Measurements from ENCODE around the gene C5orf15.

C5orf15 gene

DNA sequence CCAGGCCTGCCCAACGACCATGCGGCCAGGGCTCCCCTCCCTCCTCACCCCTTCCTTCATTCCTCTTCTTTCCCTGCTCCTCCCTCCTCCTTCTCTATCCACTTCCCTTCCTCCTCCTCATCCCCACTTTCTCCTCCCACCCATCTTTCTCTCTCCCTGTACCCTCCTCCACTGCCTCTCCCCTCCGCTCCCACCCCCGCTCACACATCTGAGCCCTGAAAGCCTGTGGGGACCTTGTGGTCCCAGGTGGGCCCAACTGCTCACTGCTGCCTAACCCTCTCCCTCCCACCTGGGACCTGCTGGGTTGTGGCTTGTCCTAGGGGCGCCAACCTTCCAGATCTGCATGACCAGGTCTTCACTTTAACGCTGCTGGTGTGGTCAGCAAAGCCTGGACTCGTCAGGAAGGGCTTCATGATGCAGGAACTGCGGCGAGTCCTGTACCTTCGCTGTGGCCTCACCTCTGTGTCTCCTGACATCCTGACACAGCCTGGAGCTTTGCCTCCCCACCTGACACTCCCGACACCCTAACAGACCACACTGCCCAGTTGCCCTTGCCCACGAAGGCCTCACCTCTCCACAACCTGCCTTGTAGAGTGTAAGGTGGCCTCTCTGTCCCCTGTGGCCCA is 34.6 kb downstream of the C5orf15 start:
- no peak overlapping the region for H3K9ac ChIP-seq (ENCODE audit: low read length)
- H3K4me1 ChIP-seq (ENCODE audit: control insufficient read depth, low read depth, low read length) = no peaks in the 10 kb centered on the region
- no peaks in the 10 kb centered on the region for H3K36me3 ChIP-seq (ENCODE audit: control insufficient read depth, low read depth, low read length)
- no peaks in the 10 kb centered on the region for H3K27me3 ChIP-seq (ENCODE audit: control insufficient read depth, insufficient read depth, low read length)
- H3K9me3 ChIP-seq (ENCODE audit: control insufficient read depth, low read depth, low read length) = no peaks in the 10 kb centered on the region
- H3K27ac ChIP-seq (ENCODE audit: low read length) = no peak overlapping the region
- H3K4me3 ChIP-seq (ENCODE audit: low read length) = no peak overlapping the region

DNA sequence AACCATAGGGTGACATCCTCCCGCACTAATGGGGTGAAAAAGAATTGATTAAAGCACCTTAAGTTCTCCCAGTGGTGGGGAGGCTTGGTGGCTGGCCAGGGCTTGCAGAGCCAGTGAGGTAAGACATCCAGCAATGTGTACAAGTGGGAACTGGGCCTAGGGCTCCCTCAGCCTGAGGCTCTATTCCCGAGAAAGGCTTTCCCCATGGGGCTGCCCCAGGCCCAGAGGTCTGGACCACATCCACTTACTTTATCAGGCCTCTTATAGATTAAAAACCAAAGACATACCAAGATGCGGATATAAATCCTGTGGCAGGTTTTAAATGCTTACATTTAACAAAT is 35.3 kb downstream of the C5orf15 start:
- H3K27ac ChIP-seq (ENCODE audit: low read length) = no peak overlapping the region

DNA sequence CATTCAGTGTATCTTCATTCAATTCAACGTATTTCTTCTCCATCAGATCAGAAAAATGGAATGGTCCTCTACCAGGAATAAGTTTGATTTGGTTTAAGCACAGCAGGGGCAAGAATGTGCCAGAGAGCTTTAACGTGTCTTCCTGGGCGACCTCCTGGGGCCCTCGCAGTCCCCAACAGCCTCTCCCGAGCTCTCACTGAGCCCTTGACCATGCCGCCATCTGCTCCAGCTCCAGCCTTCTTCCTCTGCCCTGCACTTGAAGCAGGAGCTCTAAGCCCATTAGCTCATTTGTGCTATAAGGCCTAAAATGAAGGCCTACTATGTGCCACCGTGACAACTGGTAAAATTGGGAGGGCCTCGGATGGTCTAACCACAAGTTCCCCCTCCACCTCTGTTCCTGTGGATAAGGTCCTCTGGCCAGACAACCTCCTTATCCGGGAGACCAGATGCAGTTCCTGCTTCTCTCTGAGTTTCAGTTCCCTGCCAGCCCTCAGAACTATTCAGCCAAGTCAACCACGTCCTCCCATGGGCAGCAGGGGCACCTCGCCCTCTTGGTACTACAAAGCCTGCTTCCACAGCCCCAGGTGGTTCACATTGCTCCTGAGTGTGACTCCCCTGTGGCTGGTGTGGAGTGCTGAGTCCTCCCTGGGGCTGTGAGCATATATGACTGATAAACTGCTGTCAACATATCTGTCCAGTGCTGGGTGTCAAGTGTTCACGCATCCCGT is 35.8 kb downstream of the C5orf15 start:
- Histone ChIP-seq H3K4me3 (ENCODE audit: low read length) (no peak overlapping the region), H3K36me3 (ENCODE audit: control insufficient read depth, low read depth, low read length) (no peaks in the 10 kb centered on the region), H3K4me1 (ENCODE audit: control insufficient read depth, low read depth, low read length) (no peaks in the 10 kb centered on the region), H3K27me3 (ENCODE audit: control insufficient read depth, insufficient read depth, low read length) (no peaks in the 10 kb centered on the region), H3K9me3 (ENCODE audit: control insufficient read depth, low read depth, low read length) (no peaks in the 10 kb centered on the region), H3K27ac (ENCODE audit: low read length) (no peak overlapping the region), H3K9ac (ENCODE audit: low read length) (no peak overlapping the region)

More for the DNA sequence above, 35.3 kb downstream of the C5orf15 start:
- H3K4me1 ChIP-seq (ENCODE audit: control insufficient read depth, low read depth, low read length) = no peaks in the 10 kb centered on the region
- no peak overlapping the region for H3K4me3 ChIP-seq (ENCODE audit: low read length)
- no peaks in the 10 kb centered on the region for H3K36me3 ChIP-seq (ENCODE audit: control insufficient read depth, low read depth, low read length)
- H3K9ac ChIP-seq (ENCODE audit: low read length) = no peak overlapping the region
- H3K27me3 ChIP-seq (ENCODE audit: control insufficient read depth, insufficient read depth, low read length) = no peaks in the 10 kb centered on the region
- no peaks in the 10 kb centered on the region for H3K9me3 ChIP-seq (ENCODE audit: control insufficient read depth, low read depth, low read length)

DNA sequence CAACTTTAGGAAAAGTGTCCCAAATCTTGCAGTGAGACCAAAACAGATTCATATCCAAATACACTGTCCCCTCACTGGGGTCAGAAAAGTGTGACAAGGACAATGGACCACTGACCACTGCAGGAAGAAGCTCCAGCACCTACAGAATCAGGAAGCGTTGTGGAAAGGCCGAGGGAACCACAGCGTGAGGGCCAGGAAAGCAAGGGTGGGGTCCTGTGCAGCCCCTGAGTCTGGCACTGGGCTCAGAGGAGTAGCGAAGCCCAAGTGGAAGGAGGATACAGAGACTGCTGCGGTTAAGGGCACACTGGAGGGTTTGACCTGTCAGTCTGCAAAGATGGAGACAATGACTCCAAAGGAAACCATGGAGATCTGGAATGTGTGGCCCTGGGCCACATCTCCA is 36.9 kb downstream of the C5orf15 start:
- Histone ChIP-seq H3K27ac (ENCODE audit: low read length) (no peak overlapping the region), H3K4me1 (ENCODE audit: control insufficient read depth, low read depth, low read length) (no peaks in the 10 kb centered on the region), H3K9me3 (ENCODE audit: control insufficient read depth, low read depth, low read length) (no peaks in the 10 kb centered on the region), H3K4me3 (ENCODE audit: low read length) (no peak overlapping the region), H3K36me3 (ENCODE audit: control insufficient read depth, low read depth, low read length) (no peaks in the 10 kb centered on the region), H3K27me3 (ENCODE audit: control insufficient read depth, insufficient read depth, low read length) (no peaks in the 10 kb centered on the region), H3K9ac (ENCODE audit: low read length) (no peak overlapping the region)

DNA sequence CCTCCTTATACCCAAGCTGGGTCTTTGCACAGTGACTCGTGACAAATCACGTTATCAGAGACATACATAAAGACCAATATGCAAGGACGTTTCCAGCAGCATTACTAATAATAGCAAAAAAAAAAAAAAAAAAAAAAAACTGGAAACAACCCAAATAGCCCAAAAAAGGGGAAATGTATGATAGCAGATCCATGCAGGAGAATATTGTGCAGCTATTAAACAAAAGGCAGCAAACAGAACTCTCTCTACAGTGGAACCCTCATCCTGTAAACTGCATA is 37.7 kb downstream of the C5orf15 start:
- H3K4me1 ChIP-seq (ENCODE audit: control insufficient read depth, low read depth, low read length) = no peaks in the 10 kb centered on the region
- H3K27ac ChIP-seq (ENCODE audit: low read length) = no peak overlapping the region
- no peak overlapping the region for H3K9ac ChIP-seq (ENCODE audit: low read length)
- no peaks in the 10 kb centered on the region for H3K27me3 ChIP-seq (ENCODE audit: control insufficient read depth, insufficient read depth, low read length)
- H3K9me3 ChIP-seq (ENCODE audit: control insufficient read depth, low read depth, low read length) = no peaks in the 10 kb centered on the region
- H3K36me3 ChIP-seq (ENCODE audit: control insufficient read depth, low read depth, low read length) = no peaks in the 10 kb centered on the region
- no peak overlapping the region for H3K4me3 ChIP-seq (ENCODE audit: low read length)

DNA sequence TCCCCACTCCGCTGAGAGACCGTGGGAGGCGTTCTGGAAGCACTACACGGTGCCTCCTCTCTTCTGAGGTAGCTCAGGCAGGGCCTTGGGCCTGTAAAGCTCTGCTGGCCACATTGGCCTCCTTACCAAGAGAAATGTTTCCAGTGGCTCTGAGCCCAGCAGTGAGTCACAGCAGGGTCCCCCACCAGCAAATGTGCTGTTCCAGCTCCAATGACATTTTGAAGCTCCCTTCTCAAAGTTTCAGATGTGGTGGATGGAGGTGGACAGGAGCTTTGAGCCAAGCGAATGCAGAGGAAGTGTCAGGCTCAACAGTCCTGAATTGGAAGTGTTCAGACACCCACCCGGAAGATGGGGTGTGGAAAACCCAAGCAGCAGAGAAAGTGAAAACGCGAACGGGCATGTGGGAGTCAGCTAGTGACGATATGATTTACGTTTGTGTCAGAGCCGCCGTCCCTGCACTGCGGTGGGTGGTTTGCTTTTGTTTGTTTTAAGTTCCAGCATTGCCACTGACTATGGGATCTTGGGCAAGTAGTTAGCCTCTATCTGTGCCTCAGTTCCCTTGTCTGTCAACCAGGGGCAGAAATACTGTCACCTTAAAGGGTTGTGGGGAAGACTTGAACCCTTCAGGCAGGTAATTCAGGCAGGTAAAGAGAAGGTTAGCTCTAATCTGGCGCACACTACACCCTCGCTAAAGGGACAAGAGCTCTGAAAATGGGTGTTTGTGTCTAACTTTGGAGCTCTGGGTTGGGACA is 38.2 kb downstream of the C5orf15 start:
- Histone ChIP-seq H3K9me3 (ENCODE audit: control insufficient read depth, low read depth, low read length) (no peaks in the 10 kb centered on the region), H3K4me3 (ENCODE audit: low read length) (no peak overlapping the region), H3K27ac (ENCODE audit: low read length) (no peak overlapping the region), H3K27me3 (ENCODE audit: control insufficient read depth, insufficient read depth, low read length) (no peaks in the 10 kb centered on the region), H3K9ac (ENCODE audit: low read length) (no peak overlapping the region), H3K4me1 (ENCODE audit: control insufficient read depth, low read depth, low read length) (no peaks in the 10 kb centered on the region), H3K36me3 (ENCODE audit: control insufficient read depth, low read depth, low read length) (no peaks in the 10 kb centered on the region)

DNA sequence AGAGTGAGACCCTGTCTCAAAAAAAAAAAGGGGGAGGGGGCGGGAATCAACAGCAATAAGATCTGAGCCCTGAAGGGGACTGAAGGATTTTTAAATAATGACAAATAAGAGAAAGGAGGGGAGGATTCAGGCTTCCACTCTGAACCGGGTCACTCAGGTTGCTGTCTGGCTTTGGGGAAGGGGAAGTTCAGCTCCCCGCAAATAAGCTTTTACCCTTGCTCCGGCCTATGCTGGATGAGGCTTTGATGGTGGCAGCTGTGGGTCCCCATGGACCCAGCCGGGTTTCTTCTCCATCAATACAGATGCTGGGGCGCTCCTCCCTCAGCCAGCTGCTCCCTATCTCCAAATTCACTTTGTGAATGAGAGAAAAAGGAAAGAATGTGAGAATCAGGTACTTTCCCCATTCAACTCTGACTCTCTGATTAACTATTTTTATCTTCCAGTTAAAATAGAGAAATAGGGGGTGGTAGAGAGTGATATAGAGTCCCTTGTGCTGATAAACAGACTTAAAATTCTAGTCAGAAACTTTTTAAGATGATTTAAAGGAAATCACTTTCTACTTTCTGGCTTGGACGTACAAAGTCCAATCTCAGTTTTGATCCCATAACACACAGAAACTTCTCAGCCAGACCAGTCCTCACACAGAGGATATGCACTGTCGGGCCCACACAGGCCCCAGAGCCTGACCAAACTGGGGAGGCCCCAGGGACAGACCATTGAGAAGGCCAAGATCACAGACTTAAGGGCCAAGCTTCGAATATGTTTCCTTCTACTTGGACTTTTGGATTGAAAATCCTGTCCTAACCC is 39.6 kb downstream of the C5orf15 start:
- Histone ChIP-seq H3K4me3 (ENCODE audit: low read length) (no peak overlapping the region), H3K9me3 (ENCODE audit: control insufficient read depth, low read depth, low read length) (no peaks in the 10 kb centered on the region), H3K27me3 (ENCODE audit: control insufficient read depth, insufficient read depth, low read length) (no peaks in the 10 kb centered on the region), H3K36me3 (ENCODE audit: control insufficient read depth, low read depth, low read length) (no peaks in the 10 kb centered on the region), H3K9ac (ENCODE audit: low read length) (no peak overlapping the region), H3K27ac (ENCODE audit: low read length) (no peak overlapping the region), H3K4me1 (ENCODE audit: control insufficient read depth, low read depth, low read length) (no peaks in the 10 kb centered on the region)

DNA sequence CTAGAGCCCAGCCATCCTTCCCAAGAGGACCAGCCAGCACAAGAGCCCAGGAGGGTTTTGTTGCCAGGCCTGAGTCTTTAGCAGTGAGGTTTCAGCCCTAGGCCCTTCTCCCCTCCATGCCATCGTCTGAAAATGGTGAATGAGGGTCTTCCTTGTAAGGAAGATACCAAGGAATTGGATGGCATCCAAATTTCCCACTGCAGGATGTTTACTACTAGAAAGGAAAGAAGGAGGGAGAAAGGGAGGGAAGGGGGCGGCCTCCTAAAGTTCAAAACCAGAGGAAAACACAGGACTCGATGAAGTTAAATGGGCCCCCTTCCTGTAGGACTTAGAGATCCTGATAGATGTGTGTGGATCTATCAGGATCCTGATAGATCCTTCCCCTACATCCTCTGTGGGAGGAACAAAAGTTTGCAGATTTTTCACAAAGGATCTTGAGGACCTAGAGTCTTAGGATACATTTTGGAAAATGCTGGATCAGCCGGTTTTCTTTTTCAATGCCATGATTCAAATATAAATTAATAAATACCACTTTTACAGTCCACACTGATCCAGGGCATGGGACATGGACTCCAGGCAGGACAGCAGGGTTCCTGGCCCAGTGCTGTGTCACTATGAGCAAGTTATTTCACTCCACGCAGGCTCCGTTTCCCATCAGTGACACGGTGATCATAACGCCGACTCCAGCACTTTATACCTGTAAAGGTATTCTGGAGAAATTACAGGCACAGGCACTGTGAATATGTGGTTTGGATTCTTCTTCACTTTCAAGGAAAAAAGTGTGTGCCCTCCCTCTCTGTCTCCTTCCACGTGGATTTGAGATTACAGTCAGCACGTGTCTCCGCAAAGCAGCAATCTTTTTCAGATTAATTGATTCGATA is 40.9 kb downstream of the C5orf15 start:
- H3K4me1 ChIP-seq (ENCODE audit: control insufficient read depth, low read depth, low read length) = no peaks in the 10 kb centered on the region
- no peaks in the 10 kb centered on the region for H3K9me3 ChIP-seq (ENCODE audit: control insufficient read depth, low read depth, low read length)
- no peaks in the 10 kb centered on the region for H3K36me3 ChIP-seq (ENCODE audit: control insufficient read depth, low read depth, low read length)
- no peak overlapping the region for H3K27ac ChIP-seq (ENCODE audit: low read length)
- no peaks in the 10 kb centered on the region for H3K27me3 ChIP-seq (ENCODE audit: control insufficient read depth, insufficient read depth, low read length)
- no peak overlapping the region for H3K4me3 ChIP-seq (ENCODE audit: low read length)
- H3K9ac ChIP-seq (ENCODE audit: low read length) = no peak overlapping the region

DNA sequence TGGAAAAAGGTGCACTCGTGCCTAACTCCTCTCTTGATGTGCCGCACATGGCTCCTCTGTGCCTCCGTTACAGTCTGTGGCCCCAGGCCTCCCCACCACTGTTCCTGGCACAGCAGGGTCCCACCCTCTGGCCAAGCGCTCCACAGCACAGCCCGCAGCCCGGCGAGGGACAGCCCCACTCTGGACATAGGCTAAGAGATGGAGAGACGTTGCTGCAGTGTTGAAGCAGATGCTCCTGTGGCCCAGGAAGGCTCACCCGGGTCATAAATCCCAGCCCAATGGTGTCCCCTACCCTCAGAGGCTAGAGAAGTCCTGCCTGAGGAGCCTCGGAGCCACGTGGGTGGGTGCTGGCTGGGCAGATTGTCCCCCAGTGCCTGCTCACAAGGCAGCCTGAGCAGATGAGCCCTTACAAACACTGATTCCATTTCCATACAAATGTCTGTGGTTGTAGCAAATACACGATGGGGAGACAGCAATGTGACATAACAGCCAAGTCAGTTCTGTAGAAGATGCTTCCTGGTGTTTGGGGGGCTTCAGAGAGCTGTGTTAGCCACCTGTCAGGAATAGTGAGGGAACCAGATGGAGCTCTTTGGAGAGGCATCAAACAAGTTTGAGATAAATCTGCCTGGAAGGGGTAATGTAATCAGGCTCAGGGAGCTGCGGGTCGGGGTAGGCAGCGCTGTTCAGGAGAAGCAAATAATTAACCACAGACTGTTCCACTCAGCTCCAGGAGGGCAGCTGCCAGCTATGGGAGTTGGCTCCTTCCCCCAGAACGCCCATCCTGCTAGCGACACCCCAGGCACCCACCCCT is 41.7 kb downstream of the C5orf15 start:
- Histone ChIP-seq H3K4me1 (ENCODE audit: control insufficient read depth, low read depth, low read length) (no peaks in the 10 kb centered on the region), H3K27ac (ENCODE audit: low read length) (no peak overlapping the region)

GRCh38 chr5:133925866-133926488 is 42.4 kb downstream of the C5orf15 start:
- H3K27me3 ChIP-seq (ENCODE audit: control insufficient read depth, insufficient read depth, low read length) = no peaks in the 10 kb centered on the region
- H3K9ac ChIP-seq (ENCODE audit: low read length) = no peak overlapping the region
- H3K36me3 ChIP-seq (ENCODE audit: control insufficient read depth, low read depth, low read length) = no peaks in the 10 kb centered on the region
- H3K4me1 ChIP-seq (ENCODE audit: control insufficient read depth, low read depth, low read length) = no peaks in the 10 kb centered on the region
- H3K4me3 ChIP-seq (ENCODE audit: low read length) = no peak overlapping the region
- no peaks in the 10 kb centered on the region for H3K9me3 ChIP-seq (ENCODE audit: control insufficient read depth, low read depth, low read length)
- no peak overlapping the region for H3K27ac ChIP-seq (ENCODE audit: low read length)

More for the DNA sequence above, 41.7 kb downstream of the C5orf15 start:
- H3K9me3 ChIP-seq (ENCODE audit: control insufficient read depth, low read depth, low read length) = no peaks in the 10 kb centered on the region
- no peak overlapping the region for H3K9ac ChIP-seq (ENCODE audit: low read length)
- H3K27me3 ChIP-seq (ENCODE audit: control insufficient read depth, insufficient read depth, low read length) = no peaks in the 10 kb centered on the region
- no peaks in the 10 kb centered on the region for H3K36me3 ChIP-seq (ENCODE audit: control insufficient read depth, low read depth, low read length)
- H3K4me3 ChIP-seq (ENCODE audit: low read length) = no peak overlapping the region

Measured in iPS-18a (cell line).